Erythroblast (primary cell): ENCODE measurements around the gene ZCCHC24.

Experiments used
- GATA1 ChIP-seq: IDR thresholded peaks from 2 replicates; pipeline ENCODE4 v1.6.1; 2011; ENCODE audit warnings: low read depth, mild to moderate bottlenecking, control low read depth, low read length, moderate library complexity
- POLR2A ChIP-seq: IDR thresholded peaks from 2 replicates; pipeline ENCODE4 v1.6.1; 2011; ENCODE audit warnings: mild to moderate bottlenecking, low read length

- TF ChIP-seq GATA1 (no peak), POLR2A (no peak)
These were observed 24.7 kb upstream of the ZCCHC24 start for GRCh38 chr10:79470096-79470495.
